Measurements from ENCODE around the gene TMEM41A.

Gene TMEM41A

GRCh38 chr3:185488465-185488864, 10.4 kb downstream of the TMEM41A start:
- Histone ChIP-seq H3K4me3 (ENCODE audit: low read depth, low read length, poor library complexity, severe bottlenecking) (no peak overlapping the region), H3K27me3 (ENCODE audit: insufficient read depth, low read length) (no peaks in the 10 kb centered on the region), H4K20me1 (ENCODE audit: insufficient read depth, low read length) (no peaks in the 10 kb centered on the region), H3F3A (ENCODE audit: insufficient read depth, low read length) (no peaks in the 10 kb centered on the region), H3K9me2 (ENCODE audit: low read depth, low read length) (no peaks in the 10 kb centered on the region), H3K4me1 (ENCODE audit: insufficient read depth, low read length, severe bottlenecking) (no peaks in the 10 kb centered on the region), H3K79me2 (ENCODE audit: insufficient read depth, low read length) (no peaks in the 10 kb centered on the region), H3K4me2 (ENCODE audit: low read length) (no peak overlapping the region), H3K27ac (ENCODE audit: low read depth, low read length, poor library complexity, severe bottlenecking) (no peak overlapping the region), H3K9me3 (ENCODE audit: low read length) (no peaks in the 10 kb centered on the region), H3K36me3 (ENCODE audit: insufficient read depth, low read length) (peaks cover 35% of the 10 kb centered on the region; the same call in 1 of the 2 replicates), H3K9ac (ENCODE audit: low read length) (no peak overlapping the region), H2AFZ (ENCODE audit: low read length) (no peak overlapping the region)
- TF ChIP-seq CTCF (IDR thresholded peaks at IDR 0.05; ENCODE audit: low read length) = no peak
- no peak for TF ChIP-seq EZH2 (IDR thresholded peaks at IDR 0.05; ENCODE audit: borderline replicate concordance, low read length)

DNA sequence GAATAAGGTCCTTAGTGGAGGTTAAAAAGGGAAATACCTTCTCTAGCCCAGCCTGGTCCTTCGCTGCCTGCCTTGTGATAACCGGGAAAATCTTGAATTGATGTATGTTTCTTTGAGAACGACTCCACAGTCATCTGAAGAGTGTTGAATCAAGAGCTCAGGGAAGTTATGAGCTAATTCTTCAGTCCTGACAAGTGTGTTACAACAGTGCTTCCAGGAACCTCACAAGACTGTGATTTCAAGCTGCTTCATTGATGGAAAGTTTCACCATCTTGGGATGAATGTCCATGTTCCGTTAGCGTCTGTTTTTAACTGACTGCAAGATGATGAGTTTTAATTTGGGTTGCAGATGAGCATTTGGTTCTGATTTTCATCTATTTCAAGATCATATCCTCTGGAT, 12.4 kb downstream of the TMEM41A start:
- Histone ChIP-seq H3K4me1 (ENCODE audit: insufficient read depth, low read length, severe bottlenecking) (no peaks in the 10 kb centered on the region), H2AFZ (ENCODE audit: low read length) (no peak overlapping the region), H3K27me3 (ENCODE audit: insufficient read depth, low read length) (no peaks in the 10 kb centered on the region), H3K9me2 (ENCODE audit: low read depth, low read length) (no peaks in the 10 kb centered on the region), H3K9ac (ENCODE audit: low read length) (no peak overlapping the region), H3K36me3 (ENCODE audit: insufficient read depth, low read length) (peaks cover 20% of the 10 kb centered on the region; the same call in 1 of the 2 replicates), H3K79me2 (ENCODE audit: insufficient read depth, low read length) (no peaks in the 10 kb centered on the region), H3K27ac (ENCODE audit: low read depth, low read length, poor library complexity, severe bottlenecking) (no peak overlapping the region), H3K4me3 (ENCODE audit: low read depth, low read length, poor library complexity, severe bottlenecking) (no peak overlapping the region), H3K9me3 (ENCODE audit: low read length) (no peaks in the 10 kb centered on the region), H3K4me2 (ENCODE audit: low read length) (no peak overlapping the region), H4K20me1 (ENCODE audit: insufficient read depth, low read length) (no peaks in the 10 kb centered on the region), H3F3A (ENCODE audit: insufficient read depth, low read length) (no peaks in the 10 kb centered on the region)
- no peak for TF ChIP-seq CTCF (IDR thresholded peaks at IDR 0.05; ENCODE audit: low read length)
- TF ChIP-seq EZH2 (IDR thresholded peaks at IDR 0.05; ENCODE audit: borderline replicate concordance, low read length) = no peak

- H3K79me2 ChIP-seq (ENCODE audit: insufficient read depth, low read length) = no peaks in the 10 kb centered on the region
- no peaks in the 10 kb centered on the region for H3F3A ChIP-seq (ENCODE audit: insufficient read depth, low read length)
- H3K27me3 ChIP-seq (ENCODE audit: insufficient read depth, low read length) = no peaks in the 10 kb centered on the region
- peaks cover under 1% of the 10 kb centered on the region; the same call in 1 of the 2 replicates for H3K36me3 ChIP-seq (ENCODE audit: insufficient read depth, low read length)
- no peaks in the 10 kb centered on the region for H3K9me2 ChIP-seq (ENCODE audit: low read depth, low read length)
- H4K20me1 ChIP-seq (ENCODE audit: insufficient read depth, low read length) = no peaks in the 10 kb centered on the region
- no peak overlapping the region for H3K4me3 ChIP-seq (ENCODE audit: low read depth, low read length, poor library complexity, severe bottlenecking)
- H3K4me1 ChIP-seq (ENCODE audit: insufficient read depth, low read length, severe bottlenecking) = no peaks in the 10 kb centered on the region
- no peak overlapping the region for H3K27ac ChIP-seq (ENCODE audit: low read depth, low read length, poor library complexity, severe bottlenecking)
- H3K9ac ChIP-seq (ENCODE audit: low read length) = no peak overlapping the region
- TF ChIP-seq CTCF (IDR thresholded peaks at IDR 0.05; ENCODE audit: low read length) (no peak), EZH2 (IDR thresholded peaks at IDR 0.05; ENCODE audit: borderline replicate concordance, low read length) (no peak)
- H3K9me3 ChIP-seq (ENCODE audit: low read length) = no peaks in the 10 kb centered on the region
- no peak overlapping the region for H2AFZ ChIP-seq (ENCODE audit: low read length)
- H3K4me2 ChIP-seq (ENCODE audit: low read length) = no peak overlapping the region
These were observed 14.5 kb downstream of the TMEM41A start for GRCh38 chr3:185484296-185484695.

All from OCI-LY1 (cell line).